ENCODE data around the gene CHAMP1. TPM values are rescaled to one million over a fixed set of nuclear protein-coding genes. Genes with fewer than 3 reads are reported as not detected.

Gene CHAMP1
- total RNA-seq, 6 donors from 2014 or later = 4.6 to 22.4 (median 18.0) TPM

- ATAC-seq (ENCODE audit: low FRiP score in 2 of 2) (no peak), DNase-seq (no peak)
- Histone ChIP-seq H3K4me1 (peaks cover 38 to 58% (median 46%) of the 10 kb centered on the region in 4 donors), H3K9me3 (no peaks in the 10 kb centered on the region), H3K36me3 (no peaks in the 10 kb centered on the region), H3K27ac (peak overlapping the region; percentile 88 to 94 (median 90)), H3K4me3 (peak overlapping the region; percentile 53 to 97 (median 78)), H3K27me3 (no peaks in the 10 kb centered on the region)
- no peak for TF ChIP-seq EP300 (IDR thresholded peaks at IDR 0.05)
- TF ChIP-seq CTCF (IDR thresholded peaks at IDR 0.05) = no peak
- TF ChIP-seq POLR2A (IDR thresholded peaks at IDR 0.05) = no peak
- no peak for TF ChIP-seq POLR2AphosphoS5 (IDR thresholded peaks at IDR 0.05)
- 15 to 16% methylated on average over 7 of the region's 7 CpGs for whole genome bisulfite sequencing, 2 donors
Observed at GRCh38 chr13:114315074-114315785, 927 bp downstream of the CHAMP1 start.

GRCh38 chr13:114318624-114319023, 4.3 kb downstream of the CHAMP1 start:
- WGBS, 2 donors = 14 to 16% methylated on average over 1 of the region's 1 CpG
- Histone ChIP-seq H3K9me3 (no peaks in the 10 kb centered on the region), H3K4me3 (no peak overlapping the region), H3K36me3 (peaks cover 5 to 24% (median 20%) of the 10 kb centered on the region in 4 donors), H3K27ac (peak overlapping the region in 1 of 4 donors; percentile 32), H3K27me3 (no peaks in the 10 kb centered on the region), H3K4me1 (peaks cover 34 to 56% (median 42%) of the 10 kb centered on the region in 4 donors)
- TF ChIP-seq CTCF (IDR thresholded peaks at IDR 0.05) = no peak
- no peak for TF ChIP-seq POLR2AphosphoS5 (IDR thresholded peaks at IDR 0.05)
- no peak for TF ChIP-seq POLR2A (IDR thresholded peaks at IDR 0.05)
- DNase-seq (no peak), ATAC-seq (ENCODE audit: low FRiP score in 2 of 2) (no peak)

- peak overlapping the region in 1 of 4 donors; percentile 32 for H3K27ac ChIP-seq
- 62 to 72% methylated on average over 3 of the region's 3 CpGs for WGBS, 2 donors
- no peak for TF ChIP-seq POLR2A (IDR thresholded peaks at IDR 0.05)
- TF ChIP-seq CTCF (IDR thresholded peaks at IDR 0.05) = no peak
- no peak for TF ChIP-seq EP300 (IDR thresholded peaks at IDR 0.05)
- no peak for TF ChIP-seq POLR2AphosphoS5 (IDR thresholded peaks at IDR 0.05)
- H3K4me3 ChIP-seq = no peak overlapping the region
- H3K4me1 ChIP-seq = peaks cover 32 to 54% (median 41%) of the 10 kb centered on the region in 4 donors
- DNase-seq = no peak
- H3K36me3 ChIP-seq = peaks cover 5 to 33% (median 28%) of the 10 kb centered on the region in 4 donors
- ATAC-seq (ENCODE audit: low FRiP score in 2 of 2) = no peak
- H3K9me3 ChIP-seq = no peaks in the 10 kb centered on the region
- H3K27me3 ChIP-seq = no peaks in the 10 kb centered on the region
Observed at GRCh38 chr13:114319441-114319913, 5.2 kb downstream of the CHAMP1 start.

GRCh38 chr13:114320065-114320464, 5.8 kb downstream of the CHAMP1 start:
- TF ChIP-seq EP300 (IDR thresholded peaks at IDR 0.05) = no peak
- no peaks in the 10 kb centered on the region for H3K27me3 ChIP-seq
- DNase-seq (no peak), ATAC-seq (ENCODE audit: low FRiP score in 2 of 2) (no peak)
- peaks cover 5 to 39% (median 34%) of the 10 kb centered on the region in 4 donors for H3K36me3 ChIP-seq
- peaks cover 31 to 50% (median 39%) of the 10 kb centered on the region in 4 donors for H3K4me1 ChIP-seq
- H3K27ac ChIP-seq = no peak overlapping the region
- H3K9me3 ChIP-seq = no peaks in the 10 kb centered on the region
- no peak overlapping the region for H3K4me3 ChIP-seq

- H3K36me3 ChIP-seq = peaks cover 5 to 50% (median 36%) of the 10 kb centered on the region in 4 donors
- H3K27ac ChIP-seq = no peak overlapping the region
- H3K9me3 ChIP-seq = no peaks in the 10 kb centered on the region
- no peak overlapping the region for H3K4me3 ChIP-seq
- DNase-seq (no peak), ATAC-seq (ENCODE audit: low FRiP score in 2 of 2) (no peak)
- TF ChIP-seq POLR2AphosphoS5 (IDR thresholded peaks at IDR 0.05) = no peak
- no peak for TF ChIP-seq POLR2A (IDR thresholded peaks at IDR 0.05)
- no peak for TF ChIP-seq EP300 (IDR thresholded peaks at IDR 0.05)
- TF ChIP-seq CTCF (IDR thresholded peaks at IDR 0.05) = no peak
- H3K27me3 ChIP-seq = no peaks in the 10 kb centered on the region
- peaks cover 20 to 41% (median 33%) of the 10 kb centered on the region in 4 donors for H3K4me1 ChIP-seq
- WGBS, 2 donors = 91 to 97% methylated on average over 3 of the region's 3 CpGs
Observed at GRCh38 chr13:114321256-114321655, 7.0 kb downstream of the CHAMP1 start.

Measured in upper lobe of left lung (tissue), 6 donors.